ENCODE data around the gene GGCX. TPM values are rescaled to one million over a fixed set of nuclear protein-coding genes. Genes with fewer than 3 reads are reported as not detected.
"Not testable (repeated sequence)": the region's sequence is repeated elsewhere in the genome, so short reads cannot be mapped to it uniquely, and the experiment has no call there.

Gene GGCX
- total RNA-seq, 2 experiments from 2014 or later: 22.5 to 22.8 TPM

GRCh38 chr2:85544915-85545779 is 16.1 kb downstream of the GGCX start:
- H3K9me3 Mint-ChIP-seq, H3K27ac Mint-ChIP-seq, H3K4me3 Mint-ChIP-seq, DNase-seq, H3K27me3 Mint-ChIP-seq: not testable (repeated sequence)
- Mint-ChIP-seq H3K36me3 (ENCODE audit: low read depth) (peaks cover 79% of the 10 kb centered on the region), H3K4me1 (peaks cover 40% of the 10 kb centered on the region)
- POLR2A ChIA-PET: interaction anchor here (0.7 to 8.5 kb wide), 20 partner anchors 7 to 218 kb away, joined by 3 to 126 read pairs (median 5); partner anchors contain the start of genes ELMOD3, GGCX, MAT2A and RETSAT
- CTCF ChIA-PET: interaction anchor here (0.7 to 1.3 kb wide), 4 partner anchors 11 to 154 kb away, joined by 3 to 6 read pairs (median 3); partner anchors contain the start of gene SH2D6

GRCh38 chr2:85544254-85544691 is 17.0 kb downstream of the GGCX start:
- not testable (repeated sequence) for H3K9me3 Mint-ChIP-seq, H3K27me3 Mint-ChIP-seq, H3K4me3 Mint-ChIP-seq, H3K27ac Mint-ChIP-seq, DNase-seq
- POLR2A ChIA-PET: interaction anchor here (0.7 to 8.5 kb wide), 5 partner anchors 8 to 189 kb away, joined by 3 to 126 read pairs (median 6); partner anchors contain the start of genes ELMOD3, GGCX, RETSAT and SH2D6
- CTCF ChIA-PET: interaction anchor here (0.7 to 1.2 kb wide), 2 partner anchors 13 to 125 kb away, joined by 3 read pairs; partner anchors contain the start of gene SH2D6
- Mint-ChIP-seq H3K4me1 (peaks cover 40% of the 10 kb centered on the region), H3K36me3 (ENCODE audit: low read depth) (peaks cover 78% of the 10 kb centered on the region)

GRCh38 chr2:85542777-85543176 is 18.5 kb downstream of the GGCX start:
- CTCF ChIA-PET: interaction anchor here (1.0 to 4.2 kb wide), 3 partner anchors 9 to 123 kb away, joined by 3 to 36 read pairs (median 3); no protein-coding TSS in a partner anchor

GRCh38 chr2:85541753-85542457 is 19.4 kb downstream of the GGCX start:
- H3K4me3 Mint-ChIP-seq: peak overlapping the region; percentile 94
- peak overlapping the region; percentile 17 for H3K27ac Mint-ChIP-seq
- ChIA-PET POLR2A (interaction anchor here (1.1 to 8.5 kb wide), 11 partner anchors 9 to 222 kb away, joined by 3 to 143 read pairs (median 44); partner anchors contain the start of genes C2orf68, ELMOD3, RETSAT and SH2D6), CTCF (interaction anchor here (1.0 to 6.0 kb wide), 4 partner anchors 10 to 121 kb away, joined by 3 to 50 read pairs (median 20); no protein-coding TSS in a partner anchor)
- H3K27me3 Mint-ChIP-seq: no peaks in the 10 kb centered on the region
- H3K9me3 Mint-ChIP-seq: no peaks in the 10 kb centered on the region
- peaks cover 68% of the 10 kb centered on the region for H3K36me3 Mint-ChIP-seq (ENCODE audit: low read depth)
- DNase-seq: no peak
- H3K4me1 Mint-ChIP-seq: peaks cover 49% of the 10 kb centered on the region

More at GRCh38 chr2:85542777-85543176, 18.5 kb downstream of the GGCX start:
- H3K4me3 Mint-ChIP-seq: no peak overlapping the region
- no peak overlapping the region for H3K27ac Mint-ChIP-seq
- peaks cover 41% of the 10 kb centered on the region for H3K4me1 Mint-ChIP-seq
- POLR2A ChIA-PET: interaction anchor here (0.9 to 8.5 kb wide), 3 partner anchors 15 to 123 kb away, joined by 3 to 126 read pairs (median 8); partner anchors contain the start of genes GGCX and SH2D6
- H3K9me3 Mint-ChIP-seq: no peaks in the 10 kb centered on the region
- DNase-seq: no peak
- H3K36me3 Mint-ChIP-seq (ENCODE audit: low read depth): peaks cover 75% of the 10 kb centered on the region
- H3K27me3 Mint-ChIP-seq: no peaks in the 10 kb centered on the region

GRCh38 chr2:85541262-85541661 is 20.0 kb downstream of the GGCX start:
- ChIA-PET POLR2A (interaction anchor here (1.0 to 8.5 kb wide), 16 partner anchors 10 to 222 kb away, joined by 3 to 143 read pairs (median 26); partner anchors contain the start of genes C2orf68, ELMOD3, GGCX and RETSAT), CTCF (interaction anchor here (1.0 to 6.0 kb wide), 4 partner anchors 10 to 121 kb away, joined by 3 to 50 read pairs (median 20); no protein-coding TSS in a partner anchor)
- H3K4me3 Mint-ChIP-seq: peak overlapping the region; percentile 94
- peak overlapping the region; percentile 17 for H3K27ac Mint-ChIP-seq
- H3K9me3 Mint-ChIP-seq: no peaks in the 10 kb centered on the region
- peaks cover 66% of the 10 kb centered on the region for H3K36me3 Mint-ChIP-seq (ENCODE audit: low read depth)
- H3K27me3 Mint-ChIP-seq: no peaks in the 10 kb centered on the region
- no peak for DNase-seq
- peaks cover 54% of the 10 kb centered on the region for H3K4me1 Mint-ChIP-seq

- Mint-ChIP-seq H3K27me3 (no peaks in the 10 kb centered on the region), H3K4me3 (peak overlapping the region; percentile 94), H3K36me3 (ENCODE audit: low read depth) (peaks cover 62% of the 10 kb centered on the region), H3K27ac (peak overlapping the region; percentile 77), H3K9me3 (no peaks in the 10 kb centered on the region), H3K4me1 (peaks cover 55% of the 10 kb centered on the region)
- ChIA-PET POLR2A (interaction anchor here (0.6 to 8.5 kb wide), 25 partner anchors 7 to 540 kb away, joined by 3 to 143 read pairs (median 15); partner anchors contain the start of genes ELMOD3, GGCX, RETSAT and RNF181), CTCF (interaction anchor here (1.2 to 6.0 kb wide), 3 partner anchors 12 to 213 kb away, joined by 3 to 50 read pairs (median 36); no protein-coding TSS in a partner anchor)
- no peak for DNase-seq
Observed at GRCh38 chr2:85540133-85540648, 21.1 kb downstream of the GGCX start.

- peak; percentile 78 for DNase-seq
- Mint-ChIP-seq H3K27ac (peak overlapping the region; percentile 94), H3K4me3 (peak overlapping the region; percentile 94), H3K36me3 (ENCODE audit: low read depth) (peaks cover 55% of the 10 kb centered on the region), H3K27me3 (no peaks in the 10 kb centered on the region), H3K9me3 (no peaks in the 10 kb centered on the region), H3K4me1 (peaks cover 55% of the 10 kb centered on the region)
- ChIA-PET POLR2A (interaction anchor here (0.7 to 8.5 kb wide), 54 partner anchors 8 to 902 kb away, joined by 3 to 143 read pairs (median 6); partner anchors contain the start of genes C2orf68, CAPG, ELMOD3 and GGCX), CTCF (interaction anchor here (0.6 to 6.0 kb wide), 17 partner anchors 9 to 213 kb away, joined by 3 to 50 read pairs (median 4); partner anchors contain the start of genes RETSAT and TGOLN2)
Observed at GRCh38 chr2:85539361-85540132, 21.7 kb downstream of the GGCX start.

GRCh38 chr2:85538507-85539360 is 22.6 kb downstream of the GGCX start, which contains the start of gene MAT2A:
Gene MAT2A, plus strand, starts transcription at chr2:85539168. Its CDS starts 120 bp downstream, at chr2:85539288.
- POLR2A ChIA-PET: interaction anchor here (0.7 to 8.5 kb wide), 55 partner anchors 9 to 902 kb away, joined by 3 to 143 read pairs (median 5); partner anchors contain the start of genes C2orf68, CAPG, ELMOD3 and GGCX
- H3K4me3 Mint-ChIP-seq: peak within 1 kb of the TSS; percentile 94
- CTCF ChIA-PET: interaction anchor here (0.6 to 6.0 kb wide), 17 partner anchors 10 to 213 kb away, joined by 3 to 50 read pairs (median 4); partner anchors contain the start of genes GGCX, RETSAT and TGOLN2
- no peaks in the 10 kb centered on the region for H3K27me3 Mint-ChIP-seq
- H3K9me3 Mint-ChIP-seq: no peaks in the 10 kb centered on the region
- peak within 1 kb of the TSS; percentile 94 for H3K27ac Mint-ChIP-seq
- peak; percentile 89 for DNase-seq
- peaks cover 48% of the 10 kb centered on the region for H3K4me1 Mint-ChIP-seq
- peaks cover 47% of the 10 kb centered on the region for H3K36me3 Mint-ChIP-seq (ENCODE audit: low read depth)

- POLR2A ChIA-PET: interaction anchor here (0.9 to 8.5 kb wide), 46 partner anchors 9 to 692 kb away, joined by 3 to 143 read pairs (median 6); partner anchors contain the start of genes C2orf68, ELMOD3, GGCX and POLR1A
- Mint-ChIP-seq H3K4me1 (peaks cover 42% of the 10 kb centered on the region), H3K36me3 (ENCODE audit: low read depth) (peaks cover 38% of the 10 kb centered on the region)
Observed at GRCh38 chr2:85537600-85538506, 23.4 kb downstream of the GGCX start.

More at GRCh38 chr2:85537600-85538506, 23.4 kb downstream of the GGCX start:
- CTCF ChIA-PET: interaction anchor here (0.7 to 6.0 kb wide), 10 partner anchors 13 to 1079 kb away, joined by 3 to 50 read pairs (median 4); partner anchors contain the start of gene GGCX
- no peaks in the 10 kb centered on the region for H3K27me3 Mint-ChIP-seq
- H3K4me3 Mint-ChIP-seq: peak overlapping the region; percentile 94
- peak overlapping the region; percentile 94 for H3K27ac Mint-ChIP-seq
- H3K9me3 Mint-ChIP-seq: no peaks in the 10 kb centered on the region
- DNase-seq: peak; percentile 54

Measured in activated CD4-positive, alpha-beta memory T cell treated with anti-CD3 and anti-CD28 coated beads, Interleukin-2, amount 10 ng/mL, durations not matched to agents 7 days and 5 days (primary cell).